Keratinocyte (primary cell): Measurements from ENCODE around the gene MSL1. TPM values are rescaled to one million over a fixed set of nuclear protein-coding genes. Genes with fewer than 3 reads are reported as not detected.

Experiments used
- DNase-seq: peaks from one replicate; pipeline ENCODE4 v3.0.0-alpha.2; 2011; ENCODE audit warnings: low read depth, missing footprints, low spot score
- FAIRE-seq: peaks from 2 replicates; lab custom pipeline; 2011; peaks lifted over from hg19 to GRCh38; lab: Jason Lieb, UNC
- H2AFZ ChIP-seq: 2 replicates; pipeline ENCODE4 v1.6.0; 2012; ENCODE audit warnings: low read length, control low read depth, inconsistent platforms; ENCODE audit not compliant: control insufficient read depth
- H3K27ac ChIP-seq: 2 replicates; pipeline ENCODE4 v1.5.1; 2011; ENCODE audit warnings: low read length; ENCODE audit not compliant: control insufficient read depth, insufficient read depth
- H3K27me3 ChIP-seq: 3 replicates; pipeline ENCODE4 v1.6.0; 2011; ENCODE audit warnings: low read length; ENCODE audit not compliant: control insufficient read depth, insufficient read depth; ENCODE audit errors: extremely low read depth
- H3K36me3 ChIP-seq, 2 experiments: 2 replicates in 1 of 2; 3 replicates in 1 of 2; pipeline ENCODE4 v1.5.1; 2011; ENCODE audit warnings: low read length in 2 of 2, mild to moderate bottlenecking in 1 of 2; ENCODE audit not compliant: control insufficient read depth in 2 of 2, insufficient read depth in 2 of 2; ENCODE audit errors: extremely low read depth in 1 of 2
- H3K4me1 ChIP-seq: 3 replicates; pipeline ENCODE4 v1.5.1; 2011; ENCODE audit warnings: low read length; ENCODE audit not compliant: control insufficient read depth, insufficient read depth; ENCODE audit errors: extremely low read depth
- H3K4me2 ChIP-seq: 3 replicates; pipeline ENCODE4 v1.6.0; 2011; ENCODE audit warnings: low read depth, low read length; ENCODE audit not compliant: control insufficient read depth, insufficient read depth; ENCODE audit errors: extremely low read depth
- H3K4me3 ChIP-seq, 3 experiments: fragments of 200-600 bp in 1 of 3; sonication (generic) in 1 of 3; 2 replicates in 2 of 3; 3 replicates in 1 of 3; pipeline ENCODE4 v1.5.1; 2011 to 2016; ENCODE audit warnings: low read length in 3 of 3, mild to moderate bottlenecking in 3 of 3, control low read depth in 2 of 3, inconsistent platforms in 1 of 3, low read depth in 1 of 3, mixed read lengths in 1 of 3, mixed run types in 1 of 3, moderate library complexity in 1 of 3; ENCODE audit not compliant: control insufficient read depth in 2 of 3, insufficient read depth in 2 of 3; ENCODE audit errors: extremely low read depth in 1 of 3
- H3K79me2 ChIP-seq: 2 replicates; pipeline ENCODE4 v1.6.0; 2012; ENCODE audit warnings: low read length; ENCODE audit not compliant: control insufficient read depth, insufficient read depth
- H3K9ac ChIP-seq: 3 replicates; pipeline ENCODE4 v1.6.0; 2011; ENCODE audit warnings: low read length; ENCODE audit not compliant: control insufficient read depth, insufficient read depth; ENCODE audit errors: extremely low read depth
- H3K9me1 ChIP-seq: 3 replicates; pipeline ENCODE4 v1.6.0; 2011; ENCODE audit warnings: low read length; ENCODE audit not compliant: control insufficient read depth, insufficient read depth; ENCODE audit errors: extremely low read depth
- H3K9me3 ChIP-seq: 2 replicates; pipeline ENCODE4 v1.5.1; 2012; ENCODE audit warnings: low read depth, low read length; ENCODE audit not compliant: control insufficient read depth
- H4K20me1 ChIP-seq: 3 replicates; pipeline ENCODE4 v1.6.0; 2011; ENCODE audit warnings: low read length; ENCODE audit not compliant: control insufficient read depth, insufficient read depth; ENCODE audit errors: extremely low read depth
- CTCF ChIP-seq, 3 experiments: IDR thresholded peaks in 1 of 3; conservative IDR thresholded peaks in 1 of 3; optimal IDR thresholded peaks in 1 of 3; 2 replicates in 2 of 3; 3 replicates in 1 of 3; pipeline versions ENCODE3 to v1.5.1; 2011; ENCODE audit warnings: low read length in 3 of 3, mild to moderate bottlenecking in 3 of 3, moderate library complexity in 2 of 3, control low read depth in 1 of 3, inconsistent platforms in 1 of 3; ENCODE audit not compliant: insufficient read depth in 2 of 3; ENCODE audit errors: extremely low read depth in 1 of 3
- EZH2 ChIP-seq: IDR thresholded peaks from one replicate; pipeline ENCODE4 v1.6.1; 2012; ENCODE audit warnings: inconsistent platforms, mild to moderate bottlenecking, low read length, moderate library complexity
- dilution Hi-C: fragments of 300-500 bp; cut with MboI; formaldehyde crosslinking; loops from one replicate; pipeline ENCODE4 v1.7.0; 2020; ENCODE audit warnings: low sequenced_read_pairs; ENCODE audit not compliant: extremely low pct_ligation_motif_present
- polyA plus RNA-seq, 5 experiments: library from polyadenylated mRNA; depleted of rRNA in 3 of 5; stranded (reverse) in 3 of 5; stranded (forward) in 1 of 5; unstranded in 1 of 5; fragments of >200 nt; gene quantifications; 1 replicate in 1 of 5; 2 replicates in 3 of 5; 3 replicates in 1 of 5; pipeline versions ENCODE4 v1.2.1 to v1.2.3, GENCODE V29; 2011 to 2012; ENCODE audit warnings: missing spikeins in 2 of 5, low read depth in 1 of 5, low replicate concordance in 1 of 5

Gene MSL1
- polyA plus RNA-seq, 1 donor (not counting 4 experiments of a cell fraction or from before 2014, with no cell fraction given): 66.8 TPM

GRCh38 chr17:40168262-40168832 lies 46.6 kb downstream of the MSL1 start:
- no peaks in the 10 kb centered on the region for H4K20me1 ChIP-seq

GRCh38 chr17:40170325-40170724 lies 48.6 kb downstream of the MSL1 start:
- H3K4me3 ChIP-seq: no peak overlapping the region
- H3K36me3 ChIP-seq: peaks cover 27 to 46% of the 10 kb centered on the region in 2 experiments
- H4K20me1 ChIP-seq: no peaks in the 10 kb centered on the region
- no peaks in the 10 kb centered on the region for H3K9me1 ChIP-seq
- FAIRE-seq (no peak), DNase-seq (no peak)
- no peak overlapping the region for H2AFZ ChIP-seq
- dilution Hi-C loops: no loop called here
- TF ChIP-seq EZH2 (no peak), CTCF (optimal IDR thresholded peaks at IDR 0.05 in 1 of 3, IDR thresholded peaks at IDR 0.05 in 1 of 3, conservative IDR thresholded peaks at IDR 0.05 in 1 of 3; ENCODE audit: extremely low read depth in 1 of 3, insufficient read depth in 2 of 3, low read length in 3 of 3) (no peak)
- H3K79me2 ChIP-seq: no peaks in the 10 kb centered on the region
- no peaks in the 10 kb centered on the region for H3K27me3 ChIP-seq
- H3K9me3 ChIP-seq: no peaks in the 10 kb centered on the region
- peaks cover 5% of the 10 kb centered on the region for H3K4me1 ChIP-seq
- no peak overlapping the region for H3K9ac ChIP-seq
- no peak overlapping the region for H3K4me2 ChIP-seq
- H3K27ac ChIP-seq: no peak overlapping the region

More at GRCh38 chr17:40168262-40168832, 46.6 kb downstream of the MSL1 start:
- no peak overlapping the region for H3K4me3 ChIP-seq
- FAIRE-seq (peak; percentile 67), DNase-seq (no peak)
- dilution Hi-C loops: no loop called here
- peaks cover 30 to 50% of the 10 kb centered on the region in 2 experiments for H3K36me3 ChIP-seq
- H3K4me2 ChIP-seq: no peak overlapping the region
- H3K27ac ChIP-seq: no peak overlapping the region
- H3K4me1 ChIP-seq: peaks cover 5% of the 10 kb centered on the region
- TF ChIP-seq EZH2: no peak
- peak; percentile 58 to 85 (median 64) for TF ChIP-seq CTCF (optimal IDR thresholded peaks at IDR 0.05 in 1 of 3, IDR thresholded peaks at IDR 0.05 in 1 of 3, conservative IDR thresholded peaks at IDR 0.05 in 1 of 3; ENCODE audit: extremely low read depth in 1 of 3, insufficient read depth in 2 of 3, low read length in 3 of 3)
- peaks cover 1% of the 10 kb centered on the region for H3K79me2 ChIP-seq
- H3K27me3 ChIP-seq: no peaks in the 10 kb centered on the region
- H3K9me3 ChIP-seq: no peaks in the 10 kb centered on the region
- no peak overlapping the region for H2AFZ ChIP-seq
- H3K9me1 ChIP-seq: no peaks in the 10 kb centered on the region
- H3K9ac ChIP-seq: no peak overlapping the region
